Gastrocnemius medialis (tissue), 4 donors: ENCODE results near the gene CPLX4. TPM values are rescaled to one million over a fixed set of nuclear protein-coding genes. Genes with fewer than 3 reads are reported as not detected.

ENCODE experiments used
- ATAC-seq, 2 donors: fragments of 150-250 bp; one replicate each; pipeline ENCODE4 v1.9.1; 2016
- DNase-seq, 2 donors: peaks; one replicate each; pipeline ENCODE4 v3.0.0-alpha.2; 2019
- H3K27ac ChIP-seq, 4 donors: fragments of 200-600 bp; sonication (generic); 1 replicate in 1 of 4; 2 replicates in 3 of 4; pipeline ENCODE4 v1.5.1; 2016 to 2018; ENCODE audit warnings: mild to moderate bottlenecking in 2 of 4, moderate library complexity in 1 of 4
- H3K27me3 ChIP-seq, 3 donors: fragments of 200-600 bp; sonication (generic) in 2 of 3; 1 replicate in 1 of 3; 2 replicates in 2 of 3; pipeline versions ENCODE4 v1.5.1 to v1.6.0; 2016 to 2019; ENCODE audit warnings: mild to moderate bottlenecking in 1 of 3, moderate library complexity in 1 of 3
- H3K36me3 ChIP-seq, 2 donors: fragments of 200-600 bp; sonication (generic) in 1 of 2; one replicate each; pipeline ENCODE4 v1.5.1; 2017 to 2018
- H3K4me1 ChIP-seq, 2 donors: fragments of 200-600 bp; sonication (generic) in 1 of 2; one replicate each; pipeline ENCODE4 v1.5.1; 2016 to 2017; ENCODE audit warnings: mild to moderate bottlenecking in 2 of 2
- H3K4me3 ChIP-seq, 4 donors: fragments of 200-600 bp; sonication (generic) in 3 of 4; 1 replicate in 1 of 4; 2 replicates in 3 of 4; pipeline ENCODE4 v1.5.1; 2016 to 2019; ENCODE audit warnings: mild to moderate bottlenecking in 2 of 4
- H3K9me3 ChIP-seq, 3 donors: fragments of 200-600 bp; sonication (generic) in 2 of 3; 1 replicate in 1 of 3; 2 replicates in 2 of 3; pipeline ENCODE4 v1.5.1; 2016 to 2019
- CTCF ChIP-seq, 5 experiments: fragments of 450-650 bp in 3 of 5; fragments of 200-600 bp in 2 of 5; sonication (generic) in 2 of 5; IDR thresholded peaks in 4 of 5; conservative IDR thresholded peaks in 1 of 5; 1 replicate in 4 of 5; 2 replicates in 1 of 5; pipeline ENCODE4 v1.5.1; 2016 to 2019; ENCODE audit warnings: antibody characterized with exemption in 5 of 5, mild to moderate bottlenecking in 3 of 5, moderate library complexity in 3 of 5
- POLR2A ChIP-seq, 2 donors: fragments of 450-650 bp; IDR thresholded peaks; one replicate each; pipeline ENCODE4 v1.6.1; 2017; ENCODE audit warnings: antibody characterized with exemption in 2 of 2, mild to moderate bottlenecking in 2 of 2, moderate library complexity in 2 of 2
- in situ Hi-C, 4 donors: fragments of 200-750 bp; cut with MboI; loops; one replicate each; pipeline versions ENCODE4 v1.15.0 to v1.8.0; 2017; ENCODE audit warnings: low sequenced_read_pairs in 4 of 4
- intact Hi-C: fragments of 100-400 bp; cut with DNase I; formaldehyde crosslinking; loops from one replicate; pipeline ENCODE4 v1.15.1; 2023; ENCODE audit warnings: low total_unique reads
- total RNA-seq, 4 donors: library from RNA; depleted of rRNA; stranded (reverse); fragments of >200 nt; gene quantifications; one replicate each; pipeline versions ENCODE4 v1.1.0 to v1.2.3, GENCODE V29; 2016

The CPLX4 gene
- total RNA-seq, 4 donors from 2014 or later, result not detected

GRCh38 chr18:59358414-59358711, 39.9 kb upstream of the CPLX4 start:
- peak overlapping the region; percentile 91 to 98 (median 96) for H3K27ac ChIP-seq
- intact Hi-C loops (loop anchor here (2.0 kb wide), 1 partner anchor 44 kb away; no protein-coding TSS in a partner anchor), in situ Hi-C loops (no loop called here)
- no peaks in the 10 kb centered on the region for H3K9me3 ChIP-seq
- H3K4me1 ChIP-seq, result peaks cover 18 to 25% of the 10 kb centered on the region in 2 donors
- no peaks in the 10 kb centered on the region for H3K27me3 ChIP-seq
- TF ChIP-seq POLR2A (IDR thresholded peaks at IDR 0.05) (no peak), CTCF (IDR thresholded peaks at IDR 0.05 in 4 of 5, conservative IDR thresholded peaks at IDR 0.05 in 1 of 5) (no peak)
- no peak for ATAC-seq
- peak overlapping the region; percentile 91 to 96 (median 94) for H3K4me3 ChIP-seq
- peaks cover 0 to 16% of the 10 kb centered on the region in 2 donors for H3K36me3 ChIP-seq
- DNase-seq, result peak; percentile 7 to 54

- Histone ChIP-seq H3K27ac (peak overlapping the region; percentile 91 to 98 (median 96)), H3K27me3 (no peaks in the 10 kb centered on the region), H3K36me3 (peaks cover 0 to 20% of the 10 kb centered on the region in 2 donors), H3K9me3 (no peaks in the 10 kb centered on the region), H3K4me1 (peaks cover 18 to 25% of the 10 kb centered on the region in 2 donors), H3K4me3 (peak overlapping the region; percentile 91 to 96 (median 94))
- TF ChIP-seq CTCF (IDR thresholded peaks at IDR 0.05 in 4 of 5, conservative IDR thresholded peaks at IDR 0.05 in 1 of 5), result no peak
- no peak for TF ChIP-seq POLR2A (IDR thresholded peaks at IDR 0.05)
- no peak for DNase-seq
- intact Hi-C loops (loop anchor here (2.0 kb wide), 1 partner anchor 45 kb away; no protein-coding TSS in a partner anchor), in situ Hi-C loops (no loop called here)
- ATAC-seq, result no peak
Observed at GRCh38 chr18:59357928-59358327, 39.5 kb upstream of the CPLX4 start.

- ATAC-seq (no peak), DNase-seq (no peak)
- Histone ChIP-seq H3K4me1 (peaks cover 12 to 17% of the 10 kb centered on the region in 2 donors), H3K27me3 (no peaks in the 10 kb centered on the region), H3K9me3 (no peaks in the 10 kb centered on the region), H3K27ac (no peak overlapping the region), H3K4me3 (no peak overlapping the region), H3K36me3 (peaks cover 0 to 50% of the 10 kb centered on the region in 2 donors)
- in situ Hi-C loops (no loop called here), intact Hi-C loops (no loop called here)
- TF ChIP-seq CTCF (IDR thresholded peaks at IDR 0.05 in 4 of 5, conservative IDR thresholded peaks at IDR 0.05 in 1 of 5) (no peak), POLR2A (IDR thresholded peaks at IDR 0.05) (no peak)
Observed at GRCh38 chr18:59354731-59355130, 36.3 kb upstream of the CPLX4 start.

GRCh38 chr18:59353079-59353680, 34.7 kb upstream of the CPLX4 start:
- intact Hi-C loops, result no loop called here
- Histone ChIP-seq H3K27ac (no peak overlapping the region), H3K4me3 (no peak overlapping the region), H3K4me1 (peaks cover 6 to 12% of the 10 kb centered on the region in 2 donors), H3K27me3 (no peaks in the 10 kb centered on the region), H3K9me3 (no peaks in the 10 kb centered on the region), H3K36me3 (peaks cover 0 to 65% of the 10 kb centered on the region in 2 donors)
- TF ChIP-seq CTCF (IDR thresholded peaks at IDR 0.05 in 4 of 5, conservative IDR thresholded peaks at IDR 0.05 in 1 of 5), result no peak
- no peak for TF ChIP-seq POLR2A (IDR thresholded peaks at IDR 0.05)
- in situ Hi-C loops, result no loop called here
- ATAC-seq (no peak), DNase-seq (no peak)
